ENCODE data around the gene SMIM23.

SMIM23 gene

DNA sequence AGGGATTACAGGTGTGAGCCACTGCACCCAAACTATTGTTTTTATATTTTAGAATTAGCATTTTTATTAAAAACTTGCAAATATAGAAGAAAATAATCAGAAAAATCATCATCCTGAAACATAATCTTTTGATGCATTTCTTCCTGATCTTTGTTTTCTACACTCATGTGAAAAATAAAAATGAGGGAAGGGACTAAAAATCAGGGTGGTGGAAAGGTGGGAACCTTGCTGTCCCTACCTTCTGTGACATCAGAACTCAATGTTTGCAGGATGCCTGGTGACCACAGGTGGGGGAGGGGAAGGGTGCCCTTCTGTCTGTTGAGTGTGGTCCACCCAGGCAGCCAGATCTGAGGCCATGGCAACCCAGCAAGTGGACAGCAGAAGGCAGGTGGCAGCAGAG, at the start of gene SMIM23:
Gene SMIM23, plus strand, starts transcription at position 301 of the 400 bp plus-strand sequence. Its CDS starts 55 bp downstream, at position 356.
- no peak within 1 kb of the TSS for H3K4me3 Mint-ChIP-seq
- no peak within 1 kb of the TSS for H3K27ac Mint-ChIP-seq
- H3K27me3 Mint-ChIP-seq (ENCODE audit: low read depth), result no peaks in the 10 kb centered on the region
- H3K9me3 Mint-ChIP-seq, result no peaks in the 10 kb centered on the region
- no peaks in the 10 kb centered on the region for H3K4me1 Mint-ChIP-seq
- no peaks in the 10 kb centered on the region for H3K36me3 Mint-ChIP-seq (ENCODE audit: low read depth)
- TF ChIP-seq, protein P1, sequence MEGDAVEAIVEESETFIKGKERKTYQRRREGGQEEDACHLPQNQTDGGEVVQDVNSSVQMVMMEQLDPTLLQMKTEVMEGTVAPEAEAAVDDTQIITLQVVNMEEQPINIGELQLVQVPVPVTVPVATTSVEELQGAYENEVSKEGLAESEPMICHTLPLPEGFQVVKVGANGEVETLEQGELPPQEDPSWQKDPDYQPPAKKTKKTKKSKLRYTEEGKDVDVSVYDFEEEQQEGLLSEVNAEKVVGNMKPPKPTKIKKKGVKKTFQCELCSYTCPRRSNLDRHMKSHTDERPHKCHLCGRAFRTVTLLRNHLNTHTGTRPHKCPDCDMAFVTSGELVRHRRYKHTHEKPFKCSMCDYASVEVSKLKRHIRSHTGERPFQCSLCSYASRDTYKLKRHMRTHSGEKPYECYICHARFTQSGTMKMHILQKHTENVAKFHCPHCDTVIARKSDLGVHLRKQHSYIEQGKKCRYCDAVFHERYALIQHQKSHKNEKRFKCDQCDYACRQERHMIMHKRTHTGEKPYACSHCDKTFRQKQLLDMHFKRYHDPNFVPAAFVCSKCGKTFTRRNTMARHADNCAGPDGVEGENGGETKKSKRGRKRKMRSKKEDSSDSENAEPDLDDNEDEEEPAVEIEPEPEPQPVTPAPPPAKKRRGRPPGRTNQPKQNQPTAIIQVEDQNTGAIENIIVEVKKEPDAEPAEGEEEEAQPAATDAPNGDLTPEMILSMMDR (IDR thresholded peaks at IDR 0.05; ENCODE audit: unreplicated experiment in 3 of 3), result no peak

DNA sequence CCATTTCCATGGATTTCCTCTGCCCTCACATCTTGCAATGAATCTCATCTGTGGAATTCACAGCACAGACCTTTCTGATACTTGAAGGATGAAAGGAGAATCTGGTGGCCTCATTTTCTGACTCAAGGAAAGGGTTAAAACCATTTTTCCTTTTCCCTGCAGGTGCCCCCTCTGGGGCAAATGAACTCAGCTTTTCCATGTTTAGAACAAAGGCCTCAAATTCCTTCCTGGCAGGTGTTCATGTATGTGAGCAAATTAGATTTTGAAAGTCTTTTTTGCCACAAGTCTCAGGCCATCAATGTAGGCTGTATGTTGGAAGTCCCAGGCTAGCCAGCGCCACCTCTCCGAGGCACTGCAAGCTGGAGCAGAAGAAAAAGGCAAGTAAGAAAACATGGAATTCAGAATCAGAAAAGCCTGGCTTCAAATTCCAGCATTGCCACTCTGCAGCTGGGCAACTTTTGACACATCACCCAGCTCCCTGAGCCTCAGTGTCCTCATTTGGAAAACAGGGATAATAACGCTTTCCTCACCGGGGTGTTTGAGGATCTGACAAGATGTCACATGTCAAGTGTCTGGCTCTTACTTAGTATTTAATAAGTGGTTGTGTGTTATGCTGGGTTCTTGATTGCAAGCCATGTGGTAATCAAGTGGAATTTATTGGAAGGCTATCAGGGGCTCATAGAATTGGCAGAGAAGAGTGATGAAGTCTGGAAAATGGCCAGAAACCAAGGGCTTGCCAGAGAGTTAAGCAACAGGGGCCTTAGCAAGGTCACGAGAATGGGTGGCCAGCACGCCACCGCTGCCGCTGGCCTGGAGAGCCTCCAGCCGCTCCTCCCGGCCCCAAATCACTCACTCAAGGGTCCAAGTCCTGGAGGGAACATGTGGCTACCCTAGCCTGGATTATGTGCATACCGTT, 48.4 kb upstream of the SMIM23 start:
- peaks cover 35% of the 10 kb centered on the region for H3K4me1 Mint-ChIP-seq
- TF ChIP-seq, protein P1 (IDR thresholded peaks at IDR 0.05; ENCODE audit: unreplicated experiment in 3 of 3), result no peak

DNA sequence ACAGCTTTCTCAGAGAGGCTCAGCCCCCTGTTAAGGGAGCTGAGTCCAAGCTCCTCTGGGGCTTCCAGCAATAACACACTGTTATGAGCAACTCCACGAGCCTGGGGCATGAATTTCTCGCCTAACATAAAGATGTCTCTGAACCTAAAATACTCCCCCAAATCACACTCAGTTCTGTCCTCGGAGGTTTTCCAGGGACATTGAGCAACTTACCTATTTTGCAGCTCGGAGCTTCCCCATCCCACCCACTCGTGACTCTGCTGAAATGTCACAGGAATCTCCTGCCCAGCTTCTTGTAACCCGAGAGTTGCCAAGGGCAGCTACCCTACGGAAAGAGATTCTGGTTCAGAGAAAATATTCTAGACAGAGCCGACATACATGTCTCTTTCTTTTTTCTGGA, 47.1 kb upstream of the SMIM23 start:
- TF ChIP-seq, protein P1 (IDR thresholded peaks at IDR 0.05; ENCODE audit: unreplicated experiment in 3 of 3), result no peak
- peak overlapping the region in 1 of 3 experiments; percentile 23 for H3K27ac Mint-ChIP-seq
- H3K4me1 Mint-ChIP-seq, result peaks cover 43% of the 10 kb centered on the region
- H3K4me3 Mint-ChIP-seq, result no peak overlapping the region
- peaks cover 3% of the 10 kb centered on the region for H3K9me3 Mint-ChIP-seq
- H3K36me3 Mint-ChIP-seq (ENCODE audit: low read depth), result no peaks in the 10 kb centered on the region
- peaks cover 32% of the 10 kb centered on the region for H3K27me3 Mint-ChIP-seq (ENCODE audit: low read depth)

More for the DNA sequence above, 48.4 kb upstream of the SMIM23 start:
- Mint-ChIP-seq H3K27ac (peak overlapping the region in 2 of 3 experiments; percentile 12 to 23), H3K4me3 (no peak overlapping the region), H3K27me3 (ENCODE audit: low read depth) (peaks cover 26% of the 10 kb centered on the region), H3K36me3 (ENCODE audit: low read depth) (no peaks in the 10 kb centered on the region), H3K9me3 (no peaks in the 10 kb centered on the region)

DNA sequence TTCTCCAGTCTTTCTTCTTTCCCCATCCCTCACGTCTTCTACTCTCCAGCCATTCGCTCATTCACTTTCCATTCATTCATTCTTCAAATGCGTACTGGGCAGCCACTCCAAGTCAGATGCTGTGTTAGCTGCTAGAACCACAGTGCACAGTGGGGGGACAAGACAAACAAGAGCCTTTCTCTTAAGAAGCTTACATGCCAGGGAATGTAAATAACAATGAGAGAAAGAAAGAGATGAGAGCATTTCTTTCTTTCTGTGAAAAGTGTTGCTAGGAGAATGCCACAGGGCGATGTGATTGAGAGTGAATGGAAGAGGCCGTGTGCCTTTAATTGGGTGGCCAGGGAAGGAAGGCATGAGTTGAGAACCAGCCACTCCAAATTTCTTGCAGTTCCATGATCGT, 46.3 kb upstream of the SMIM23 start:
- Mint-ChIP-seq H3K27me3 (ENCODE audit: low read depth) (peaks cover 33% of the 10 kb centered on the region), H3K27ac (no peak overlapping the region), H3K36me3 (ENCODE audit: low read depth) (no peaks in the 10 kb centered on the region), H3K4me1 (peaks cover 46% of the 10 kb centered on the region), H3K4me3 (no peak overlapping the region), H3K9me3 (peaks cover 3% of the 10 kb centered on the region)
- TF ChIP-seq, protein P1 (IDR thresholded peaks at IDR 0.05; ENCODE audit: unreplicated experiment in 3 of 3), result no peak

DNA sequence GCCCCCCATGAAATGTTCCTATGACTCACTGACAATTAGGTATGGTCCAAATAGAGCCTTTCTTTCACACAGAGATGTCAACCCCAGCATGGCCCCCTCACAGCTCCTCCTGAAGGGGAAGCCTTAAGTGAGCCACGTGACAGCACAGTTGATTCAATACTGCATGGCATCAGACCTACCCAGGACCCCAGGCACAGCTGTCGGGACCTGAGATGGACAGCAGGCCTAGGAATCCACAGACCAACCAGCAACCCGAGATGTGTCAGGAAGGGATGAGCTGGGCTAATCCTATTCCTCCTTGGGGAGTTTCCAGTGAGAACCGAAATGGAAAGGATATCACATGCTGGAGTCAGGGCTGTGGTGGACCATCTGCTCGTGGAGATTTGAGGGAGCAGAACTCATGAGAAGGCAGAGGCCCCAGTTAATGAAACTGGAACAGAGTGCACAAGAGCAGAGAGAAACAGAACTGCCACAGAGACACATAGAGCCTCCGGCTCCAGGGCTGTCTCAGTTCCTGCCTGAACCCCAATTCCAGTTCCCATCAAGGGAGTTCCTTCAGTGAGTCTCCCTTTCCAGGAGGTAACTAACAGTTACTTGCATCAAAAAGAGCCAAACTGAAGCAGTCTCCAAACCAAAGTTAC, 42.1 kb upstream of the SMIM23 start:
- H3K4me3 Mint-ChIP-seq, result no peak overlapping the region
- H3K9me3 Mint-ChIP-seq, result peaks cover 3% of the 10 kb centered on the region
- H3K27ac Mint-ChIP-seq, result peak overlapping the region in 1 of 3 experiments; percentile 45
- H3K27me3 Mint-ChIP-seq (ENCODE audit: low read depth), result peaks cover 24% of the 10 kb centered on the region
- no peaks in the 10 kb centered on the region for H3K36me3 Mint-ChIP-seq (ENCODE audit: low read depth)
- H3K4me1 Mint-ChIP-seq, result peaks cover 46% of the 10 kb centered on the region
- TF ChIP-seq, protein P1 (IDR thresholded peaks at IDR 0.05; ENCODE audit: unreplicated experiment in 3 of 3), result no peak
